HepG2 (cell line): ENCODE data around the gene GDPD5. TPM values are rescaled to one million over a fixed set of nuclear protein-coding genes. Genes with fewer than 3 reads are reported as not detected.

Source experiments
- ATAC-seq: fragments of 200-7000 bp; cut with Tn5 transposase; 3 replicates; pipeline ENCODE4 v1.9.1; 2020; ENCODE audit warnings: mild to moderate bottlenecking, moderate library complexity
- BruUV-seq: library from RNA; stranded (reverse); fragments of 400-500 nt; replicated peaks from 2 replicates; lab custom pipeline; 2021; lab: Mats Ljungman, UMichigan
- CTCF ChIA-PET: fragments of 300-600 bp; formaldehyde crosslinking; extraction: SDS; loops from one replicate; lab custom pipeline; 2021; ENCODE audit warnings: low total read pairs, inconsistent platforms, low intra/inter-chr PET ratio; lab: Yijun Ruan, JAX
- POLR2A ChIA-PET: fragments of 350-600 bp; sonication (Branson Sonifier 250); formaldehyde crosslinking; loops from one replicate; lab custom pipeline; 2020; ENCODE audit warnings: antibody characterized with exemption, inconsistent platforms; lab: Yijun Ruan, JAX
- DNase-seq: peaks from one replicate; pipeline ENCODE4 v3.0.0-alpha.2; 2015; ENCODE audit warnings: low spot score
- FAIRE-seq: peaks from 3 replicates; lab custom pipeline; 2011; peaks lifted over from hg19 to GRCh38; lab: Jason Lieb, UNC
- H2AFZ ChIP-seq: one replicate; pipeline ENCODE4 v1.6.1; 2011; ENCODE audit warnings: low read length, inconsistent platforms
- H3K27ac ChIP-seq: fragments of 300-600 bp; 3 replicates; pipeline ENCODE4 v1.8.0; 2011; ENCODE audit warnings: mixed run types, mild to moderate bottlenecking, mixed read lengths, low read length, inconsistent platforms; ENCODE audit not compliant: insufficient read depth; ENCODE audit errors: extremely low read length
- H3K27me3 ChIP-seq, 2 experiments: fragments of 200-600 bp in 1 of 2; 2 replicates in 1 of 2; 3 replicates in 1 of 2; pipeline versions ENCODE4 v1.6.0 to v1.8.0; 2011; ENCODE audit warnings: low read length in 2 of 2, mild to moderate bottlenecking in 2 of 2, moderate library complexity in 2 of 2, inconsistent platforms in 1 of 2; ENCODE audit not compliant: insufficient read depth in 2 of 2, control insufficient read depth in 1 of 2
- H3K36me3 ChIP-seq, 2 experiments: fragments of 200-600 bp in 1 of 2; replicated peaks in 1 of 2; 2 replicates in 1 of 2; 3 replicates in 1 of 2; pipeline versions ENCODE4 v1.5.1 to v1.8.0; 2011; ENCODE audit warnings: low read length in 2 of 2, inconsistent platforms in 1 of 2; ENCODE audit not compliant: insufficient read depth in 2 of 2, control insufficient read depth in 1 of 2
- H3K4me1 ChIP-seq: 2 replicates; pipeline ENCODE4 v1.5.1; 2012; ENCODE audit warnings: low read length, inconsistent platforms; ENCODE audit not compliant: insufficient read depth
- H3K4me2 ChIP-seq: 2 replicates; pipeline ENCODE4 v1.6.0; 2011; ENCODE audit warnings: low read depth, low read length, inconsistent platforms
- H3K4me3 ChIP-seq, 3 experiments: fragments of 200-600 bp in 1 of 3; sonication (generic), shearing (Covaris generic) in 1 of 3; replicated peaks in 1 of 3; 2 replicates each; pipeline ENCODE4 v1.5.1; 2011 to 2016; ENCODE audit warnings: low read length in 3 of 3, inconsistent platforms in 2 of 3, low read depth in 2 of 3, mild to moderate bottlenecking in 2 of 3, control low read depth in 1 of 3, mixed read lengths in 1 of 3; ENCODE audit not compliant: insufficient read depth in 1 of 3
- H3K79me2 ChIP-seq: one replicate; pipeline ENCODE4 v1.6.1; 2011; ENCODE audit warnings: low read length, inconsistent platforms; ENCODE audit not compliant: insufficient read depth
- H3K9ac ChIP-seq: 2 replicates; pipeline ENCODE4 v1.6.0; 2011; ENCODE audit warnings: mild to moderate bottlenecking, low read depth, low read length, inconsistent platforms; ENCODE audit not compliant: insufficient read depth
- H3K9me3 ChIP-seq: 2 replicates; pipeline ENCODE4 v1.5.1; 2012; ENCODE audit warnings: mild to moderate bottlenecking, low read length
- H4K20me1 ChIP-seq: 2 replicates; pipeline ENCODE4 v1.6.0; 2011; ENCODE audit warnings: inconsistent platforms, mild to moderate bottlenecking, low read length, moderate library complexity; ENCODE audit not compliant: insufficient read depth
- KLF12 ChIP-seq: sonication (generic); formaldehyde crosslinking; IDR thresholded peaks from 2 replicates; pipeline ENCODE4 v1.4.0; 2020; ENCODE audit warnings: missing genetic modification reagents, borderline replicate concordance
- ZFP36L2 ChIP-seq: sonication (generic); formaldehyde crosslinking; IDR thresholded peaks from 2 replicates; pipeline ENCODE4 v1.4.0; 2020; ENCODE audit warnings: missing genetic modification reagents
- ZNF160 ChIP-seq: sonication (generic); formaldehyde crosslinking; IDR thresholded peaks from 2 replicates; pipeline ENCODE4 v1.8.0; 2022; ENCODE audit warnings: mild to moderate bottlenecking, inconsistent platforms, missing genetic modification reagents
- ZNF251 ChIP-seq: sonication (generic); formaldehyde crosslinking; IDR thresholded peaks from 2 replicates; pipeline ENCODE4 v1.9.0; 2021; ENCODE audit warnings: mild to moderate bottlenecking, missing genetic modification reagents
- ZNF572 ChIP-seq: sonication (generic); formaldehyde crosslinking; IDR thresholded peaks from 2 replicates; pipeline ENCODE4 v1.5.1; 2020; ENCODE audit warnings: mild to moderate bottlenecking, missing genetic modification reagents
- ZNF629 ChIP-seq: sonication (generic); formaldehyde crosslinking; conservative IDR thresholded peaks from 2 replicates; pipeline ENCODE4 v1.5.0; 2020; ENCODE audit warnings: missing genetic modification reagents
- ZNF775 ChIP-seq: sonication (generic); formaldehyde crosslinking; IDR thresholded peaks from 2 replicates; pipeline ENCODE4 v1.4.0; 2020; ENCODE audit warnings: missing genetic modification reagents, mild to moderate bottlenecking, moderate library complexity, borderline replicate concordance
- ZNF780A ChIP-seq: sonication (generic); formaldehyde crosslinking; IDR thresholded peaks from 2 replicates; pipeline ENCODE4 v1.8.0; 2022; ENCODE audit warnings: mild to moderate bottlenecking, missing genetic modification reagents, moderate library complexity
- WGBS: methylation state at CpG from one replicate; pipeline ENCODE4 v1.1.6; 2017; ENCODE audit warnings: low lambda C conversion rate; 5-methylcytosine and 5-hydroxymethylcytosine counted together
- in situ Hi-C: cut with HindIII; loops from 2 replicates; pipeline ENCODE4 v1.10.0; 2017; ENCODE audit warnings: low pct_unique_long_range_greater_than_20kb; ENCODE audit not compliant: extremely low pct_ligation_motif_present
- intact Hi-C: fragments of 100-400 bp; cut with micrococcal nuclease; formaldehyde crosslinking; loops from one replicate; pipeline ENCODE4 v1.10.0; 2022; ENCODE audit not compliant: unreplicated experiment
- polyA plus RNA-seq, 8 experiments: library from polyadenylated mRNA; depleted of rRNA in 3 of 8; stranded (reverse) in 7 of 8; unstranded in 1 of 8; fragments of >200 nt; fragmentation: Illumina TruSeq in 4 of 8; extraction: Trizol in 4 of 8; gene quantifications; 2 replicates each; pipeline versions ENCODE4 v1.2.1 to v1.2.3, GENCODE V29; 2011 to 2016; ENCODE audit warnings: low read depth in 4 of 8, missing spikeins in 1 of 8, mixed read lengths in 1 of 8; ENCODE audit not compliant: insufficient read depth in 1 of 8
- total RNA-seq, 5 experiments: library from RNA; depleted of rRNA; stranded (reverse); fragments of >200 nt; fragmentation: Illumina TruSeq; extraction: Trizol; gene quantifications; 2 replicates each; pipeline ENCODE4 v1.2.3, GENCODE V29; 2016; ENCODE audit warnings: low read depth in 1 of 5
- TF ChIP-seq, protein P1 (sequence below): fragments of 450-650 bp; IDR thresholded peaks from 2 replicates; pipeline ENCODE4 v1.6.1; 2017
- TF ChIP-seq, protein P2 (sequence below): sonication (generic); formaldehyde crosslinking; IDR thresholded peaks from 2 replicates; pipeline ENCODE4 v1.5.1; 2020; ENCODE audit warnings: missing genetic modification reagents, mild to moderate bottlenecking, borderline replicate concordance
- TF ChIP-seq, protein P3 (sequence below): sonication (generic); formaldehyde crosslinking; IDR thresholded peaks from 2 replicates; pipeline ENCODE4 v1.9.0; 2021; ENCODE audit warnings: mild to moderate bottlenecking, missing genetic modification reagents

GDPD5 gene
- total and polyA plus RNA-seq, 2 of the 13 experiments (the other 11 are each of a cell fraction or from before 2014, with no cell fraction given): 55.0 to 67.5 TPM

DNA sequence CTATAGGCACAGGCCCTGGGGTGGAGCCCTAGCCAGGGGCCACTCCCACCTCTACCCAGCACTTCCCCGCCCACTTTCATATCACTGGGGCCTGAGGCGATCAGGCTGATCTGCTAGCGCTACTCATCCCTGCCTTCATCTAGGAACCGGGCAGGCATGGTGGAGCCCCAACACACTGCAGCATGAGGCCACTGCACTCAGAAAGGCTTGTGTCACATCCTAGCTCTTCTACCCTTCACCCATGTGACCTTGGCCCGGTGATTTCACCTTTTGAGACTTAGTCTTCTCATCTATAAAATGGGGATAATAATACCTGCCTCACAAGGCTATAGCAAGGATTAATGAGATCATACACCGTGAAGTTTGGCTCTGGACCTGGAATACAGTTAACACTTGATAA is 18.1 kb upstream of the GDPD5 start:
- no TSS peak for BruUV-seq
- Histone ChIP-seq H3K4me3 (no peak overlapping the region), H2AFZ (no peak overlapping the region), H3K4me2 (no peak overlapping the region), H3K79me2 (no peaks in the 10 kb centered on the region), H3K9me3 (no peaks in the 10 kb centered on the region), H3K4me1 (peaks cover 15% of the 10 kb centered on the region), H3K27ac (no peak overlapping the region), H3K27me3 (peaks cover 4 to 23% of the 10 kb centered on the region in 2 experiments), H4K20me1 (no peaks in the 10 kb centered on the region), H3K36me3 (no peaks in the 10 kb centered on the region), H3K9ac (no peak overlapping the region)
- in situ Hi-C loops (loop anchor here (5.0 kb wide), 1 partner anchor 33 kb away; no protein-coding TSS in a partner anchor), intact Hi-C loops (no loop called here)
- no peak for ATAC-seq
- DNase-seq: no peak
- ChIA-PET POLR2A (no interaction called here), CTCF (no interaction called here)
- 66% methylated on average over 5 of the region's 6 CpGs for WGBS
- FAIRE-seq: no peak
- TF ChIP-seq ZNF780A (CRISPR knock-in tag) (no peak), ZNF775 (CRISPR knock-in tag) (no peak), ZFP36L2 (CRISPR knock-in tag) (no peak), ZNF629 (CRISPR knock-in tag) (peak; percentile 80), ZNF572 (CRISPR knock-in tag) (no peak), ZNF251 (CRISPR knock-in tag) (no peak), ZNF160 (CRISPR knock-in tag) (no peak), KLF12 (CRISPR knock-in tag) (no peak)
- TF ChIP-seq, protein P1, sequence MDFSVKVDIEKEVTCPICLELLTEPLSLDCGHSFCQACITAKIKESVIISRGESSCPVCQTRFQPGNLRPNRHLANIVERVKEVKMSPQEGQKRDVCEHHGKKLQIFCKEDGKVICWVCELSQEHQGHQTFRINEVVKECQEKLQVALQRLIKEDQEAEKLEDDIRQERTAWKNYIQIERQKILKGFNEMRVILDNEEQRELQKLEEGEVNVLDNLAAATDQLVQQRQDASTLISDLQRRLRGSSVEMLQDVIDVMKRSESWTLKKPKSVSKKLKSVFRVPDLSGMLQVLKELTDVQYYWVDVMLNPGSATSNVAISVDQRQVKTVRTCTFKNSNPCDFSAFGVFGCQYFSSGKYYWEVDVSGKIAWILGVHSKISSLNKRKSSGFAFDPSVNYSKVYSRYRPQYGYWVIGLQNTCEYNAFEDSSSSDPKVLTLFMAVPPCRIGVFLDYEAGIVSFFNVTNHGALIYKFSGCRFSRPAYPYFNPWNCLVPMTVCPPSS: no peak
- TF ChIP-seq, protein P2, sequence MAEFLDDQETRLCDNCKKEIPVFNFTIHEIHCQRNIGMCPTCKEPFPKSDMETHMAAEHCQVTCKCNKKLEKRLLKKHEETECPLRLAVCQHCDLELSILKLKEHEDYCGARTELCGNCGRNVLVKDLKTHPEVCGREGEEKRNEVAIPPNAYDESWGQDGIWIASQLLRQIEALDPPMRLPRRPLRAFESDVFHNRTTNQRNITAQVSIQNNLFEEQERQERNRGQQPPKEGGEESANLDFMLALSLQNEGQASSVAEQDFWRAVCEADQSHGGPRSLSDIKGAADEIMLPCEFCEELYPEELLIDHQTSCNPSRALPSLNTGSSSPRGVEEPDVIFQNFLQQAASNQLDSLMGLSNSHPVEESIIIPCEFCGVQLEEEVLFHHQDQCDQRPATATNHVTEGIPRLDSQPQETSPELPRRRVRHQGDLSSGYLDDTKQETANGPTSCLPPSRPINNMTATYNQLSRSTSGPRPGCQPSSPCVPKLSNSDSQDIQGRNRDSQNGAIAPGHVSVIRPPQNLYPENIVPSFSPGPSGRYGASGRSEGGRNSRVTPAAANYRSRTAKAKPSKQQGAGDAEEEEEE (CRISPR knock-in tag): no peak
- TF ChIP-seq, protein P3, sequence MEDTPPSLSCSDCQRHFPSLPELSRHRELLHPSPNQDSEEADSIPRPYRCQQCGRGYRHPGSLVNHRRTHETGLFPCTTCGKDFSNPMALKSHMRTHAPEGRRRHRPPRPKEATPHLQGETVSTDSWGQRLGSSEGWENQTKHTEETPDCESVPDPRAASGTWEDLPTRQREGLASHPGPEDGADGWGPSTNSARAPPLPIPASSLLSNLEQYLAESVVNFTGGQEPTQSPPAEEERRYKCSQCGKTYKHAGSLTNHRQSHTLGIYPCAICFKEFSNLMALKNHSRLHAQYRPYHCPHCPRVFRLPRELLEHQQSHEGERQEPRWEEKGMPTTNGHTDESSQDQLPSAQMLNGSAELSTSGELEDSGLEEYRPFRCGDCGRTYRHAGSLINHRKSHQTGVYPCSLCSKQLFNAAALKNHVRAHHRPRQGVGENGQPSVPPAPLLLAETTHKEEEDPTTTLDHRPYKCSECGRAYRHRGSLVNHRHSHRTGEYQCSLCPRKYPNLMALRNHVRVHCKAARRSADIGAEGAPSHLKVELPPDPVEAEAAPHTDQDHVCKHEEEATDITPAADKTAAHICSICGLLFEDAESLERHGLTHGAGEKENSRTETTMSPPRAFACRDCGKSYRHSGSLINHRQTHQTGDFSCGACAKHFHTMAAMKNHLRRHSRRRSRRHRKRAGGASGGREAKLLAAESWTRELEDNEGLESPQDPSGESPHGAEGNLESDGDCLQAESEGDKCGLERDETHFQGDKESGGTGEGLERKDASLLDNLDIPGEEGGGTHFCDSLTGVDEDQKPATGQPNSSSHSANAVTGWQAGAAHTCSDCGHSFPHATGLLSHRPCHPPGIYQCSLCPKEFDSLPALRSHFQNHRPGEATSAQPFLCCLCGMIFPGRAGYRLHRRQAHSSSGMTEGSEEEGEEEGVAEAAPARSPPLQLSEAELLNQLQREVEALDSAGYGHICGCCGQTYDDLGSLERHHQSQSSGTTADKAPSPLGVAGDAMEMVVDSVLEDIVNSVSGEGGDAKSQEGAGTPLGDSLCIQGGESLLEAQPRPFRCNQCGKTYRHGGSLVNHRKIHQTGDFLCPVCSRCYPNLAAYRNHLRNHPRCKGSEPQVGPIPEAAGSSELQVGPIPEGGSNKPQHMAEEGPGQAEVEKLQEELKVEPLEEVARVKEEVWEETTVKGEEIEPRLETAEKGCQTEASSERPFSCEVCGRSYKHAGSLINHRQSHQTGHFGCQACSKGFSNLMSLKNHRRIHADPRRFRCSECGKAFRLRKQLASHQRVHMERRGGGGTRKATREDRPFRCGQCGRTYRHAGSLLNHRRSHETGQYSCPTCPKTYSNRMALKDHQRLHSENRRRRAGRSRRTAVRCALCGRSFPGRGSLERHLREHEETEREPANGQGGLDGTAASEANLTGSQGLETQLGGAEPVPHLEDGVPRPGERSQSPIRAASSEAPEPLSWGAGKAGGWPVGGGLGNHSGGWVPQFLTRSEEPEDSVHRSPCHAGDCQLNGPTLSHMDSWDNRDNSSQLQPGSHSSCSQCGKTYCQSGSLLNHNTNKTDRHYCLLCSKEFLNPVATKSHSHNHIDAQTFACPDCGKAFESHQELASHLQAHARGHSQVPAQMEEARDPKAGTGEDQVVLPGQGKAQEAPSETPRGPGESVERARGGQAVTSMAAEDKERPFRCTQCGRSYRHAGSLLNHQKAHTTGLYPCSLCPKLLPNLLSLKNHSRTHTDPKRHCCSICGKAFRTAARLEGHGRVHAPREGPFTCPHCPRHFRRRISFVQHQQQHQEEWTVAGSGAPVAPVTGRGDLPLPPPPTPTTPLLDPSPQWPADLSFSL (CRISPR knock-in tag): 0 out of 2 replicates have a peak, but pooled peaks have one; percentile 20
